WTC11 (cell line): ENCODE measurements around the gene GRIN1. TPM values are rescaled to one million over a fixed set of nuclear protein-coding genes. Genes with fewer than 3 reads are reported as not detected.

Experiments used
- ATAC-seq: fragments of 200-7000 bp; cut with Tn5 transposase; 2 replicates; pipeline ENCODE4 v1.10.0; 2021; ENCODE audit warnings: mild to moderate bottlenecking, moderate library complexity
- CTCF ChIA-PET: fragments of 300-600 bp; sonication (Branson Sonifier 250); formaldehyde crosslinking; loops from one replicate; lab custom pipeline; 2021; ENCODE audit warnings: antibody characterized with exemption; lab: Charles Lee
- POLR2A ChIA-PET: fragments of 350-600 bp; sonication (Branson Sonifier 250); formaldehyde crosslinking; loops from one replicate; lab custom pipeline; 2021; ENCODE audit warnings: antibody characterized with exemption; lab: Charles Lee
- DNase-seq: peaks from one replicate; pipeline ENCODE4 v3.0.0; 2021; ENCODE audit warnings: low spot score
- H3K27ac Mint-ChIP-seq: 2 replicates; pipeline ENCODE4 v1.8.0; 2021; ENCODE audit warnings: mixed read lengths
- H3K27me3 Mint-ChIP-seq: 2 replicates; pipeline ENCODE4 v1.8.0; 2021; ENCODE audit warnings: low read depth, mild to moderate bottlenecking, moderate library complexity, mixed read lengths
- H3K36me3 Mint-ChIP-seq: 2 replicates; pipeline ENCODE4 v1.8.0; 2021; ENCODE audit warnings: mixed read lengths
- H3K4me1 Mint-ChIP-seq: 2 replicates; pipeline ENCODE4 v1.8.0; 2022; ENCODE audit warnings: mixed read lengths
- H3K4me3 Mint-ChIP-seq: 2 replicates; pipeline ENCODE4 v1.8.0; 2021; ENCODE audit warnings: mild to moderate bottlenecking, moderate library complexity, mixed read lengths
- H3K9me3 Mint-ChIP-seq: 2 replicates; pipeline ENCODE4 v1.8.0; 2021; ENCODE audit warnings: mixed read lengths
- CREM ChIP-seq: sonication (generic); formaldehyde crosslinking; IDR thresholded peaks from 2 replicates; pipeline ENCODE4 v1.8.1; 2022; ENCODE audit warnings: mild to moderate bottlenecking, missing genetic modification reagents, moderate library complexity
- MXD4 ChIP-seq: fragments of 250-450 bp; sonication (Bioruptor Pico); IDR thresholded peaks from 2 replicates; pipeline ENCODE4 v1.8.0; 2021; ENCODE audit warnings: mild to moderate bottlenecking, moderate library complexity, borderline replicate concordance
- MYBL2 ChIP-seq: sonication (generic); formaldehyde crosslinking; IDR thresholded peaks from 2 replicates; pipeline ENCODE4 v1.8.1; 2023; ENCODE audit warnings: mild to moderate bottlenecking, moderate library complexity, missing genetic modification reagents
- NR3C1 ChIP-seq: sonication (generic); formaldehyde crosslinking; conservative IDR thresholded peaks from 2 replicates; pipeline ENCODE4 v1.8.1; 2023; ENCODE audit warnings: low read depth, mild to moderate bottlenecking, missing genetic modification reagents
- SMAD3 ChIP-seq: sonication (generic); formaldehyde crosslinking; IDR thresholded peaks from 2 replicates; pipeline ENCODE4 v1.8.0; 2022; ENCODE audit warnings: missing genetic modification reagents, mild to moderate bottlenecking, borderline replicate concordance
- SP1 ChIP-seq: sonication (generic); formaldehyde crosslinking; conservative IDR thresholded peaks from 2 replicates; pipeline ENCODE4 v1.8.1; 2022; ENCODE audit warnings: missing genetic modification reagents
- TCF7 ChIP-seq: sonication (generic); formaldehyde crosslinking; IDR thresholded peaks from 2 replicates; pipeline ENCODE4 v1.8.0; 2022; ENCODE audit warnings: mild to moderate bottlenecking, low read depth, missing genetic modification reagents, moderate library complexity
- TEAD1 ChIP-seq: sonication (generic); formaldehyde crosslinking; IDR thresholded peaks from 2 replicates; pipeline ENCODE4 v1.8.0; 2022; ENCODE audit warnings: mild to moderate bottlenecking, missing genetic modification reagents
- TP53 ChIP-seq: sonication (generic); formaldehyde crosslinking; IDR thresholded peaks from 2 replicates; pipeline ENCODE4 v1.8.1; 2023; ENCODE audit warnings: mild to moderate bottlenecking, missing genetic modification reagents
- ZNF219 ChIP-seq: sonication (generic); formaldehyde crosslinking; IDR thresholded peaks from 2 replicates; pipeline ENCODE4 v1.8.0; 2023; ENCODE audit warnings: missing genetic modification reagents, mild to moderate bottlenecking, borderline replicate concordance
- total RNA-seq: library from RNA; stranded (reverse); gene quantifications from 3 replicates; pipeline ENCODE4 v1.2.3, GENCODE V29; 2021
- TF ChIP-seq, protein P1 (sequence below): fragments of 250-450 bp; sonication (Bioruptor Pico); conservative IDR thresholded peaks from 2 replicates; pipeline ENCODE4 v1.9.0; 2021; ENCODE audit warnings: mild to moderate bottlenecking
- TF ChIP-seq, protein P2 (sequence below): fragments of 250-450 bp; sonication (Bioruptor Pico); IDR thresholded peaks from 2 replicates; pipeline ENCODE4 v1.9.0; 2021; ENCODE audit warnings: mild to moderate bottlenecking
- TF ChIP-seq, protein P3 (sequence below): sonication (generic); formaldehyde crosslinking; IDR thresholded peaks from 2 replicates; pipeline ENCODE4 v1.8.1; 2022; ENCODE audit warnings: low read depth, missing genetic modification reagents, borderline replicate concordance
- TF ChIP-seq, protein P4 (sequence below): sonication (generic); formaldehyde crosslinking; IDR thresholded peaks from 2 replicates; pipeline ENCODE4 v1.8.1; 2022; ENCODE audit warnings: low read depth, mild to moderate bottlenecking, moderate library complexity, missing genetic modification reagents, borderline replicate concordance
- TF ChIP-seq, protein P5 (sequence below): sonication (generic); formaldehyde crosslinking; IDR thresholded peaks from 2 replicates; pipeline ENCODE4 v1.8.1; 2023; ENCODE audit warnings: mild to moderate bottlenecking, missing genetic modification reagents

Gene GRIN1
- total RNA-seq, 1 experiment from 2014 or later: 4.1 TPM

DNA sequence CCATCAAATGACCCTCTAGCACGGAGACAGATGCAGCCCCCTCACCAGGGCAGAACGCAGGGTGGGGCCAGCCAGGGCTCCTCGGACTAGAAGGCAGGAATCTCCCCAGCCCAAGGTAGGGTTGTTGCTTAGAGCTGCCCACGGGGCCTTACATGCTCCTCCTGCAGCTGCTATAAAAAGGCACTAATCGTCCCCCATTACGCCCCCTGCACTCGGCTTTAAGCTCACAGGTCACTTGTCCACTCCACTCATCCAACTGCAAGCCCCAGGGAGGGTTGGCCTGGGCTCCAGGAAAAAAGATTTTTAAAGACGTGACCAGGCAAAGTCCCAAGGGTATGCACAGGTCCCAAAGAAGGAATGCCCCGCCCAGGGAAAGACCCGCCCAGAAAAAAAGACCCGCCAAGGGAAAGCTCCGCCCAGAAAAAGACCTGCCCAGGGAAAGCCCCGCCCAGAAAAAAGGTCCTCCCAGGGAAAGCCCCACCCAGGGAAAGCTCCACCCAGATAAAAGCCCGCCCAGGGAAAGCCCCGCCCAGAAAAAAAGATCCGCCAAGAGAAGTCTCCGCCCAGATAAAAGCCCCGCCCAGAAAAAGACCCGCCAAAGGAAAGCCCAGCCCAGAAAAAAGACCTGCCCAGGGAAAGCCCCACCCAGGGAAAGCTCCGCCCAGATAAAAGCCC lies 11.1 kb downstream of the GRIN1 start (continued):
- TF ChIP-seq, protein P1, sequence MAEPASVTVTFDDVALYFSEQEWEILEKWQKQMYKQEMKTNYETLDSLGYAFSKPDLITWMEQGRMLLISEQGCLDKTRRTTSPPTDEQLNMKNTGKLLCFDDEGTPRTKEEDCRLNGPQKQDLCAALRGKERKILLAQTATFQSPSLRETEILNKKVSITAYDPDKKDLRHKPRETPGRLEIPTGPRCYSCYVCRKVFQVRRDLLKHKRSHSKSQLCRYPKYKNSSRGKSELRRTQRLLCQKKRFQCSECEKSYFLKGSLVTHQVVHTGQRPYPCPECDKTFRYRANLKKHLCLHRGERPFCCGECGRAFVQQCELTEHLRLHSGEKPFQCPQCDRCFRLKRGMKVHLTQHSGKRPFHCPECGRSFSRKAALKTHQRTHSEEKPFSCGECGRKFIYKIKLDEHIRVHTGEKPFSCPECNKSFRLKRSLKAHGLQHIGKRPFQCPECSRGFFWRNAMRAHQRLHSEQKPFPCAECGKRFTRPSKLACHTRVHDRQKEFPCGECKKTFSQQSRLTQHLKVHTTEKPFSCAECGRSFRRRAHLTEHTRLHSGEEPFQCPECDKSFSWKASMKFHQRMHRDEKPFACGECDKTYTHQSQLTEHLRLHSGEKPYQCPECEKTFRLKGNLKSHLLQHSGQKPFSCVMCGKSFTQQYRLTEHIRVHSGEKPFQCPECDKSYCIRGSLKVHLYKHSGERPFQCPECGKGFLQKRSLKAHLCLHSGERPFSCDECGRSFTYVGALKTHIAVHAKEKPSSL: no peak
- TF ChIP-seq TCF7 (CRISPR knock-in tag): no peak
- TF ChIP-seq ZNF219: no peak
- no peak for TF ChIP-seq MYBL2 (CRISPR knock-in tag)
- TF ChIP-seq, all 79 proteins: peak for 0

DNA sequence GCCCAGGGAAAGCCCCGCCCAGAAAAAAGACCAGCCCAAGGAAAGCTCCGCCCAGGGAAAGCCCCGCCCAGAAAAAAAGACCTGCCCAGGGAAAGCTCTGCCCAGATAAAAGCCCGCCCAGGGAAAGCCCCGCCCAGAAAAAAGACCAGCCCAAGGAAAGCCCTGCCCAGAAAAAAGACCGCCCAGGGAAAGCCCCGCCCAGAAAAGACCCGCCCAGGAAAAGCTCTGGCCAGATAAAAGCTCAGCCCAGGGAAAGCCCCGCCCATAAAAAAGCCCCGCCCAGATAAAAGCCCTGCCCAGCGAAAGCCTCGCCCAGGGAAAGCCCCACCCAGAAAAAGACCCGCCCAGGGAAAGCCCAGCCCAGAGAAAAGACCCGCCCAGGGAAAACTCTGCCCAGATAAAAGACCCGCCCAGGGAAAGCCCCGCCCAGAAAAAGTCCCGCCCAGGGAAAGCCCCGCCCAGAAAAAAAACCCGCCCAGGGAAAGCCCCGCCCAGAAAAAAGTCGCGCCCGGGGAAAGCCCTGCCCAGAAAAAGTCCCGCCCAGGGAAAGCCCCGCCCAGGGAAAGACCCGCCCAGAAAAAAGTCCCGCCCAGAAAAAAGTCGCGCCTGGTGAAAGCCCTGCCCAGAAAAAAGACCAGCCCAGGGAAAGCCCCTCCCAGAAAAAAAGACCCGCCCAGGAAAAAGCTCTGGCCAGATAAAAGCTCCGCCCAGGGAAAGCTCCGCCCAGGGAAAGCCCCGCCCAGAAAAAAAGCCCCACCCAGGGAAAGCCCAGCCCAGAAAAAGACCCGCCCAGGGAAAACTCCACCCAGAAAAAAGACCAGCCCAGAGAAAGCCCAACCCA lies 11.9 kb downstream of the GRIN1 start:
- H3K36me3 Mint-ChIP-seq: no peaks in the 10 kb centered on the region
- CTCF ChIA-PET: interaction anchor here (0.6 to 3.6 kb wide), 18 partner anchors 11 to 303 kb away, joined by 3 to 19 read pairs (median 4); partner anchors contain the start of genes GRIN1, PAXX, RNF224 and SAPCD2
- peaks cover 17% of the 10 kb centered on the region for H3K27me3 Mint-ChIP-seq
- DNase-seq: peak; percentile 80
- TF ChIP-seq, protein P2, sequence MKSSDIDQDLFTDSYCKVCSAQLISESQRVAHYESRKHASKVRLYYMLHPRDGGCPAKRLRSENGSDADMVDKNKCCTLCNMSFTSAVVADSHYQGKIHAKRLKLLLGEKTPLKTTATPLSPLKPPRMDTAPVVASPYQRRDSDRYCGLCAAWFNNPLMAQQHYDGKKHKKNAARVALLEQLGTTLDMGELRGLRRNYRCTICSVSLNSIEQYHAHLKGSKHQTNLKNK: no peak
- TF ChIP-seq SMAD3 (CRISPR knock-in tag) (no peak), TP53 (CRISPR knock-in tag) (no peak), TEAD1 (CRISPR knock-in tag) (no peak), MXD4 (CRISPR knock-in tag) (no peak), CREM (CRISPR knock-in tag) (no peak), ZNF219 (no peak), NR3C1 (CRISPR knock-in tag) (no peak), SP1 (CRISPR knock-in tag) (no peak)
- TF ChIP-seq, protein P3, sequence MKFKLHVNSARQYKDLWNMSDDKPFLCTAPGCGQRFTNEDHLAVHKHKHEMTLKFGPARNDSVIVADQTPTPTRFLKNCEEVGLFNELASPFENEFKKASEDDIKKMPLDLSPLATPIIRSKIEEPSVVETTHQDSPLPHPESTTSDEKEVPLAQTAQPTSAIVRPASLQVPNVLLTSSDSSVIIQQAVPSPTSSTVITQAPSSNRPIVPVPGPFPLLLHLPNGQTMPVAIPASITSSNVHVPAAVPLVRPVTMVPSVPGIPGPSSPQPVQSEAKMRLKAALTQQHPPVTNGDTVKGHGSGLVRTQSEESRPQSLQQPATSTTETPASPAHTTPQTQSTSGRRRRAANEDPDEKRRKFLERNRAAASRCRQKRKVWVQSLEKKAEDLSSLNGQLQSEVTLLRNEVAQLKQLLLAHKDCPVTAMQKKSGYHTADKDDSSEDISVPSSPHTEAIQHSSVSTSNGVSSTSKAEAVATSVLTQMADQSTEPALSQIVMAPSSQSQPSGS (CRISPR knock-in tag): no peak
- TF ChIP-seq, protein P4, sequence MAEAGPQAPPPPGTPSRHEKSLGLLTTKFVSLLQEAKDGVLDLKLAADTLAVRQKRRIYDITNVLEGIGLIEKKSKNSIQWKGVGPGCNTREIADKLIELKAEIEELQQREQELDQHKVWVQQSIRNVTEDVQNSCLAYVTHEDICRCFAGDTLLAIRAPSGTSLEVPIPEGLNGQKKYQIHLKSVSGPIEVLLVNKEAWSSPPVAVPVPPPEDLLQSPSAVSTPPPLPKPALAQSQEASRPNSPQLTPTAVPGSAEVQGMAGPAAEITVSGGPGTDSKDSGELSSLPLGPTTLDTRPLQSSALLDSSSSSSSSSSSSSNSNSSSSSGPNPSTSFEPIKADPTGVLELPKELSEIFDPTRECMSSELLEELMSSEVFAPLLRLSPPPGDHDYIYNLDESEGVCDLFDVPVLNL: no peak
- TF ChIP-seq, protein P5, sequence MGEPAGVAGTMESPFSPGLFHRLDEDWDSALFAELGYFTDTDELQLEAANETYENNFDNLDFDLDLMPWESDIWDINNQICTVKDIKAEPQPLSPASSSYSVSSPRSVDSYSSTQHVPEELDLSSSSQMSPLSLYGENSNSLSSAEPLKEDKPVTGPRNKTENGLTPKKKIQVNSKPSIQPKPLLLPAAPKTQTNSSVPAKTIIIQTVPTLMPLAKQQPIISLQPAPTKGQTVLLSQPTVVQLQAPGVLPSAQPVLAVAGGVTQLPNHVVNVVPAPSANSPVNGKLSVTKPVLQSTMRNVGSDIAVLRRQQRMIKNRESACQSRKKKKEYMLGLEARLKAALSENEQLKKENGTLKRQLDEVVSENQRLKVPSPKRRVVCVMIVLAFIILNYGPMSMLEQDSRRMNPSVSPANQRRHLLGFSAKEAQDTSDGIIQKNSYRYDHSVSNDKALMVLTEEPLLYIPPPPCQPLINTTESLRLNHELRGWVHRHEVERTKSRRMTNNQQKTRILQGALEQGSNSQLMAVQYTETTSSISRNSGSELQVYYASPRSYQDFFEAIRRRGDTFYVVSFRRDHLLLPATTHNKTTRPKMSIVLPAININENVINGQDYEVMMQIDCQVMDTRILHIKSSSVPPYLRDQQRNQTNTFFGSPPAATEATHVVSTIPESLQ: no peak
- no peaks in the 10 kb centered on the region; the same call in 1 of the 2 replicates for H3K4me1 Mint-ChIP-seq
- peak; percentile 54 for ATAC-seq
- POLR2A ChIA-PET: interaction anchor here (0.7 kb wide), 1 partner anchor 38 kb away, joined by 3 read pairs; no protein-coding TSS in a partner anchor
- H3K27ac Mint-ChIP-seq: no peak overlapping the region
- no peaks in the 10 kb centered on the region for H3K9me3 Mint-ChIP-seq
- H3K4me3 Mint-ChIP-seq: no peak overlapping the region
